ENCODE data around the gene RNF14.

RNF14 gene

DNA sequence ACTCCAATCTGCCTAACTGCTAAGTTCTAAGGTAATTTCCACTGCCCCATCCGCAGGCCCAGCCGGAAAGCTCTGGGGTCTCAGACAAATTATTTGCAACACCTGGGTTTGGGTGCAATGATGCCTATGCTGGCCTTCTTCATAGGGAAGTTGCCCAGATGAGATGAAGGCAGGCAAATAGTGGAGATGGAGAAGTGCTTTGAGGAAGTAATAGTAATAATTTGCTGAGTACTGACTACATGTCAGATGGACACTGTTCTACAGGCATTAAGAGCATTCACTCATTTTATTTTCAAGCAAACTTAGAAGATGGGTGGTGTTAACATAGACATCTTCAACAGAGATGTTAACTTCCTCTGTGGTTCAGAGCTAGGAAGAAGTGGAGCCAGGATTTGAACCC is 14.7 kb upstream of the RNF14 start:
- TF ChIP-seq FOXM1 (IDR thresholded peaks at IDR 0.05; ENCODE audit: borderline replicate concordance, low read depth), result no peak
- TF ChIP-seq TCF12 (IDR thresholded peaks at IDR 0.05; ENCODE audit: low read depth), result no peak
- TF ChIP-seq, protein P1, sequence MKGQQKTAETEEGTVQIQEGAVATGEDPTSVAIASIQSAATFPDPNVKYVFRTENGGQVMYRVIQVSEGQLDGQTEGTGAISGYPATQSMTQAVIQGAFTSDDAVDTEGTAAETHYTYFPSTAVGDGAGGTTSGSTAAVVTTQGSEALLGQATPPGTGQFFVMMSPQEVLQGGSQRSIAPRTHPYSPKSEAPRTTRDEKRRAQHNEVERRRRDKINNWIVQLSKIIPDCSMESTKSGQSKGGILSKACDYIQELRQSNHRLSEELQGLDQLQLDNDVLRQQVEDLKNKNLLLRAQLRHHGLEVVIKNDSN (IDR thresholded peaks at IDR 0.05), result no peak
- TF ChIP-seq TEAD4 (IDR thresholded peaks at IDR 0.05), result no peak

DNA sequence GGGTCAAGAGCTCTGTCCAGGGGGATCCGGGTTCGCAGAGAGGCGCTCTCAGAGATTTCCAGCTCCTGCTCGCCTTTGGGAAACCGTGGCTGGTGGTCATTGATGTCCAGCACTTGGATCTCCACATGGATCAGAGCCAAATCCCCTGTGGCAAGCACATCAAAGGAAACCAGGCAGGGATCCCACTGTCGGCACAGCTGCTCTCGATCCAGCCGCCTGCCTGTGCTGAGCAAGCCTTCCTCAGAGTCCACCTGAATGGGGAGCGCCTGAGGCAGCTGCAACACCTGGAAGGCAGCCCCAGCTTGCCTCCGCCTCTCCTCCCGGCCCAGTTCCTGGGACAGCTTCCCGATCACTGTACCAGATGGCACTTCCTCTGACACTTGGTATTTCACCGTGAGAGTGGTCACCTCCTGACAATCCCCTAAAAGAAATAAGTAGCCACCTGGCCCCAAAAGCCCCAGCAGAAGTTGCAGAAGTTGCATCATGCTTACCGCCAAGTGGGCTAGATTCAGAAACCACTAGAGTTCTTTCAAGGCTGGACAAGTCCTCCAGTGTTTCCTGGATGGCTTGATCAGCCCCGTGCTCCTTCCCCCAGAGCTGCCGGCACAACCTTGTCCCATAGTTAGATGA is 11.4 kb upstream of the RNF14 start:
- no peak for TF ChIP-seq RAD21 (IDR thresholded peaks at IDR 0.05; ENCODE audit: low read depth)
- TF ChIP-seq, protein P2, sequence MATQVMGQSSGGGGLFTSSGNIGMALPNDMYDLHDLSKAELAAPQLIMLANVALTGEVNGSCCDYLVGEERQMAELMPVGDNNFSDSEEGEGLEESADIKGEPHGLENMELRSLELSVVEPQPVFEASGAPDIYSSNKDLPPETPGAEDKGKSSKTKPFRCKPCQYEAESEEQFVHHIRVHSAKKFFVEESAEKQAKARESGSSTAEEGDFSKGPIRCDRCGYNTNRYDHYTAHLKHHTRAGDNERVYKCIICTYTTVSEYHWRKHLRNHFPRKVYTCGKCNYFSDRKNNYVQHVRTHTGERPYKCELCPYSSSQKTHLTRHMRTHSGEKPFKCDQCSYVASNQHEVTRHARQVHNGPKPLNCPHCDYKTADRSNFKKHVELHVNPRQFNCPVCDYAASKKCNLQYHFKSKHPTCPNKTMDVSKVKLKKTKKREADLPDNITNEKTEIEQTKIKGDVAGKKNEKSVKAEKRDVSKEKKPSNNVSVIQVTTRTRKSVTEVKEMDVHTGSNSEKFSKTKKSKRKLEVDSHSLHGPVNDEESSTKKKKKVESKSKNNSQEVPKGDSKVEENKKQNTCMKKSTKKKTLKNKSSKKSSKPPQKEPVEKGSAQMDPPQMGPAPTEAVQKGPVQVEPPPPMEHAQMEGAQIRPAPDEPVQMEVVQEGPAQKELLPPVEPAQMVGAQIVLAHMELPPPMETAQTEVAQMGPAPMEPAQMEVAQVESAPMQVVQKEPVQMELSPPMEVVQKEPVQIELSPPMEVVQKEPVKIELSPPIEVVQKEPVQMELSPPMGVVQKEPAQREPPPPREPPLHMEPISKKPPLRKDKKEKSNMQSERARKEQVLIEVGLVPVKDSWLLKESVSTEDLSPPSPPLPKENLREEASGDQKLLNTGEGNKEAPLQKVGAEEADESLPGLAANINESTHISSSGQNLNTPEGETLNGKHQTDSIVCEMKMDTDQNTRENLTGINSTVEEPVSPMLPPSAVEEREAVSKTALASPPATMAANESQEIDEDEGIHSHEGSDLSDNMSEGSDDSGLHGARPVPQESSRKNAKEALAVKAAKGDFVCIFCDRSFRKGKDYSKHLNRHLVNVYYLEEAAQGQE (IDR thresholded peaks at IDR 0.05; ENCODE audit: low read depth), result no peak
- TF ChIP-seq TCF12 (IDR thresholded peaks at IDR 0.05; ENCODE audit: low read depth), result no peak
- TF ChIP-seq EP300 (IDR thresholded peaks at IDR 0.05; ENCODE audit: borderline replicate concordance), result no peak
- TF ChIP-seq CEBPB (IDR thresholded peaks at IDR 0.05), result no peak
- TF ChIP-seq, protein P1 (IDR thresholded peaks at IDR 0.05), result no peak
- TF ChIP-seq EGR1 (IDR thresholded peaks at IDR 0.05), result no peak
- TF ChIP-seq, protein P3, sequence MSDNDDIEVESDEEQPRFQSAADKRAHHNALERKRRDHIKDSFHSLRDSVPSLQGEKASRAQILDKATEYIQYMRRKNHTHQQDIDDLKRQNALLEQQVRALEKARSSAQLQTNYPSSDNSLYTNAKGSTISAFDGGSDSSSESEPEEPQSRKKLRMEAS (IDR thresholded peaks at IDR 0.05), result no peak
- no peak for TF ChIP-seq ZBTB7A (IDR thresholded peaks at IDR 0.05; ENCODE audit: low read depth)
- TF ChIP-seq TAF1 (IDR thresholded peaks at IDR 0.05; ENCODE audit: low read depth), result no peak
- no peak for TF ChIP-seq YY1 (IDR thresholded peaks at IDR 0.05; ENCODE audit: low read depth)
- no peak for TF ChIP-seq FOXM1 (IDR thresholded peaks at IDR 0.05; ENCODE audit: borderline replicate concordance, low read depth)
- no peak for TF ChIP-seq NFIC (IDR thresholded peaks at IDR 0.05)
- TF ChIP-seq TEAD4 (IDR thresholded peaks at IDR 0.05), result no peak
- TF ChIP-seq CREB1 (IDR thresholded peaks at IDR 0.05; ENCODE audit: low read depth), result no peak

DNA sequence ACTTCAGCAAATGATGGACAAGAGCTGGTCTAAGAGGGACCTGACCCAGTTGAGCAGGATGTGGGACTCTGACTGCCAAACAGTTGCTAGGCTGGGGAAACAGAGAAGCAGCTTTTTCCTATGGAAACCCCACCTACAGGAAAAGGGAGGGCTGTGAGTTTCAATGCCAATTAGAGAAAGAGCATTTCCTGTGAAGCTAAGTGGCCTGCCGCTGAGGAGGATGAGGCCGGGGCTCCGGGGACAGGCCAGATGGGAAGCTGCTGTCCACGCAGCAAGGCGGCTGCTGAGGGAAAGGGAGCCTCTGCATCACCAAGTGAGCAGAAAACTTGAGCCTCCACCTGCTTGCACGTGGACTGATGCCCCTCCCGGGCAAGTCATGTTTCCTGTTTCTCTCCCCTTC is 10.8 kb upstream of the RNF14 start, which contains the start of gene PCDH12:
PCDH12 (minus strand) TSS at position 90 of the 400 bp plus-strand sequence. CDS start 351 bp downstream, outside the sequence.
- TF ChIP-seq, protein P2 (IDR thresholded peaks at IDR 0.05; ENCODE audit: low read depth), result no peak
- TF ChIP-seq TCF12 (IDR thresholded peaks at IDR 0.05; ENCODE audit: low read depth) (no peak), NFIC (IDR thresholded peaks at IDR 0.05) (no peak), YY1 (IDR thresholded peaks at IDR 0.05; ENCODE audit: low read depth) (no peak), RAD21 (IDR thresholded peaks at IDR 0.05; ENCODE audit: low read depth) (no peak), CEBPB (IDR thresholded peaks at IDR 0.05) (no peak), ZBTB7A (IDR thresholded peaks at IDR 0.05; ENCODE audit: low read depth) (no peak), FOXM1 (IDR thresholded peaks at IDR 0.05; ENCODE audit: borderline replicate concordance, low read depth) (no peak), TEAD4 (IDR thresholded peaks at IDR 0.05) (no peak), TAF1 (IDR thresholded peaks at IDR 0.05; ENCODE audit: low read depth) (no peak), CREB1 (IDR thresholded peaks at IDR 0.05; ENCODE audit: low read depth) (no peak), EGR1 (IDR thresholded peaks at IDR 0.05) (no peak), EP300 (IDR thresholded peaks at IDR 0.05; ENCODE audit: borderline replicate concordance) (no peak)
- TF ChIP-seq, protein P1 (IDR thresholded peaks at IDR 0.05), result no peak
- TF ChIP-seq, protein P3 (IDR thresholded peaks at IDR 0.05), result no peak

DNA sequence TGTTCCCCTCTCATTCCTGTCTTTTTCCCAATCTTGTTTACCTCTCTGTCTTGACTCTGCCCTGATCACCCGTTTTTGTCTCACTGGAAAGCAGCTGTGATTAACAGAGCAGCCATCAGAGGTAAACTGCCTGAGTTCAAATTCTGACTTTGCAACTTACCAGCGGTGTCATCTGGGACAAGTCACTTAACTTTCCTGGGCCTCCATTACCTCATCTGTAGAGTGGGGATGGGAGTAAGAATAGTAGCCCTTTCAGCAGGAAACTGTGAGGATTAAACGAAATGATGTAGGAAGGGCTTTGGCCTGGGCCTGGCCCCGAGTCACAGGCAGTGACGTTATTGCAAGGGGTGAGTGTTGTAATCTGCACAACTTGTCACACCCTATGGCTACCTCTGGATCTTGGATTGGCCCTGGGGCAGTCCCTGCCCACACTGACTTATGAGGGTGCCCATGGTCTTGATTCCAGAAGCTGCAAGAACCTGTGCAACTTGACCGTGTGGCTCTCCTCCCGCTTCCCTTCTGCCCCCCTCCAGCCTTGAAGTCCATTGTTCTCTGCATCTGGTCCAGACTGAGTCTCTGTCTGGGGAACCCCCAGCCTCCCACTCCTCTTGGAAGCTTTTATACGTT is 10.2 kb upstream of the RNF14 start:
- no peak for TF ChIP-seq EP300 (IDR thresholded peaks at IDR 0.05; ENCODE audit: borderline replicate concordance)
- TF ChIP-seq, protein P3 (IDR thresholded peaks at IDR 0.05), result no peak
- no peak for TF ChIP-seq EGR1 (IDR thresholded peaks at IDR 0.05)
- TF ChIP-seq, protein P2 (IDR thresholded peaks at IDR 0.05; ENCODE audit: low read depth), result no peak
- no peak for TF ChIP-seq TCF12 (IDR thresholded peaks at IDR 0.05; ENCODE audit: low read depth)
- no peak for TF ChIP-seq CEBPB (IDR thresholded peaks at IDR 0.05)
- TF ChIP-seq TEAD4 (IDR thresholded peaks at IDR 0.05), result no peak
